GM21717 (cell line): ENCODE results near the gene UXS1.

ENCODE experiments used
- ATAC-seq: cut with Tn5 transposase; IDR thresholded peaks from one replicate; pipeline ENCODE4 v1.9.1; 2021; ENCODE audit warnings: mild to moderate bottlenecking, moderate library complexity; ENCODE audit not compliant: unreplicated experiment

The UXS1 gene

DNA sequence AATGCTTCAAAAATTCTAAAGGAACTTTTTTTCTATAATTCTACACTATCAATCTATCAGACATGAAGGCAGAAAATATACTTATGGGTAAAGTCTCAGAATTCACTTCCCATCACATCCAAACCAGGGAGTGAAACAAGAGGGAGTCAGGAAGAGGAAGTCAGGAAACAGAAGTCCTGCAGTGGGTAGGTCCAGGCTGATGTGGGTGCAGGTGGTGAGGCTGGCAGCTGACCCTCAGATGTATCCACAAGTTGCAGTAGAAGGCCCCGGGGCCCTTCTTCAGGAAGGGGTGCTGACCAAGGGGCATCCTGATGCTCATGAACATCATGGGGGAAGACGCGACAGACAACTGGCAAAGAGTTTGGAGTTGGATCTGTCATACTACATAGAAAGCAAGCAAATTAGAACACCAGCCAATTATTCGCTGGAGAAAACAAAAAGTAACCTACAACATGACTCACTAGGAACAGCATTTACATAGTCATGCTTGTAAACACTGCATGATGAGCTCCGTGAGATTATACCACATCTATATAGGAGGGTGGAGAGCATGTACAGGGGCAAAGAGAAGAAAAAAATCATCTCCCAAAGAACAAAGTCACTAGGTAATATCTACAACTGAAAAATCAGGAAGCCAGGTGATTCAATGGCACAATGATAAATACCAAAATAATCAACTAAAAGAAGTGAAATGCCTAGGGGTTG lies 4.2 kb downstream of the UXS1 start:
- no peak for ATAC-seq

DNA sequence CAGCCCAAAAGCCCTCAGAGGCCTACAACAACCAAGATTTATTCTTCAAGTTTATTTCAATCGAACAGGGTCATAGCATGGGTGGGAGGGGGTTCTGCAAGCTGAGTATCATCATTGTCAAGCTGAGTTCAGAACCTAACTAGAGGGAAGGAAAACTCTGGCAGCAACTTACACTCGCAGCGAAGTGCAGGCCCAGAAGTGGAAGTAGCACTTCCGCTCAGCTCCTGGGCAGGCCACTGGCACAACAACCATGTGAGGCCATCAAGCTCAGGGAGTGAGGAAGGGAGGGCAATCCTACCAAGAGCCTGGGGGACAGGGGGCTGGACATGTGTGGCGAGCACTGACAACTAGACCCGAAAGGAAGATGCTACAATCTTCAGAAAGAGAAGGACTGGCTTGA lies 4.8 kb downstream of the UXS1 start:
- no peak for ATAC-seq

GRCh38 chr2:106187273-106187891 lies 6.7 kb downstream of the UXS1 start:
- no peak for ATAC-seq

DNA sequence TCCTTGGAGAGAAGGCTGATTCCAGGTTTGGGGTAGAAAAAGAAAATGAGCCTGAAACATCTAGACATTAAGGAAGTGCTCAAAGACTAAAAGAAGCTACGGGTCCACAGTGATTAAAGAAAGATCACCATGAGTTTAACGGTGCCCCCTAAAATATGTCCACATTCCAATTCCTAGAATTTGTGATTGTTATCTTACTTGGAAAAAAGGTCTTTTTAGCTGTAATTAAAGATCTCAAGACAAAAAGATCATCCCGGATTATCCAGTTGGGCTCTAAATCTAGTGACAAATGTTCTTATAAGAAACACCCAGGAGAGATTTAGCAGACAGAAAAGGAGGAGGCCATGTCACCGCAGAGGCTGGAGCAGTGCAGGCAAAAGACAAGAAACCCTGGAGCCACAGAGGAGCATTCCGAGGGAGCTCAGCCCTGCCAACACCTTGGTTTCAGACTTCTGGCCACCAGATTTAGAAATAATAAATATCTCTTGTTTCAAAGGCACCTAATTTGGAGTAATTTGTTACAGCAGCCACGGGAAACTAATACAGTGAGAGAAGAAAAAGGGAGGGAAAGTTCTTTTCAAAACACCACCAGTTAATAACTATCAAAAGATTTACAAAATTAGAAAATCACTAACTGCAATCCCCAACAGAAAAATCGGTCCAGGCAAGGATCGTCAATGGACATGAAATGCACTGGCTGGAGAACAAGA lies 8.5 kb downstream of the UXS1 start:
- ATAC-seq: no peak

DNA sequence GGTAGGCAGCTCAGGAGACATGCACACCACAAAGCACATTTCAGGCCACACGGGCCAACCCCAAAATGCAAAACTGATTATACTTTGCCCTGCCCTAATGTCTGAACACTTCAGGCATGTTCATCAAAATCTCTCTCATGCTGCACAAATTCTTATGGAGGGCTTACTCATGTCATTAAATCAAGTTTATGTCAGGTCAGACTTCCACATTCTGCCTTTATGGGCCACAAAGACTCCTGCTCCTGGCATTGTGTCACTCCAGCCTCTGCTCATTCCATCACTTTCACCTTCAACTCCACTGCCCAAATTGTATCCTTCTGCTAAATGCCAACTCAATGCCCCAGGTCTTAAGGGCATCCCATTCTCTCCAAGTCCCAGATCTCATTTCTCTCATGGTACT lies 9.2 kb downstream of the UXS1 start:
- ATAC-seq: no peak

DNA sequence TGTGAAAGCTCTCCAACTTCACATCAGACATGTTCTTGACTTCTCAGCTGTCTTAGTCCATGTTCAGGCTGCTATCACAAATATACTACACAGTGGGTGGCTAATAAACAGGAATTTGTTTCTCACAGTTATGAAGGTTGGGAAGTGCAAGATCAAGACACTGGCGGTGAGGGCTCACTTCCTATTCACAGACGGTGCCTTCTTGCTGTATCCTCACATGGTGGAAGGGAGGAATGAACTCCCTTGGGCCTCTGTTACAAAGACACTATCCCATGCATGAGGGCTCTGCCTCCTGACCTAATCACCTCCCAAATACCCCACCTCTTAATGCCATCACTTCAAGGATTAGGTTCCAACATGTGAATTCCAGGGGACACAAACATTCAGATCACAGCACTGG lies 9.7 kb downstream of the UXS1 start:
- ATAC-seq: no peak

- ATAC-seq: no peak
These were observed 10.9 kb downstream of the UXS1 start for GRCh38 chr2:106183101-106183696.

DNA sequence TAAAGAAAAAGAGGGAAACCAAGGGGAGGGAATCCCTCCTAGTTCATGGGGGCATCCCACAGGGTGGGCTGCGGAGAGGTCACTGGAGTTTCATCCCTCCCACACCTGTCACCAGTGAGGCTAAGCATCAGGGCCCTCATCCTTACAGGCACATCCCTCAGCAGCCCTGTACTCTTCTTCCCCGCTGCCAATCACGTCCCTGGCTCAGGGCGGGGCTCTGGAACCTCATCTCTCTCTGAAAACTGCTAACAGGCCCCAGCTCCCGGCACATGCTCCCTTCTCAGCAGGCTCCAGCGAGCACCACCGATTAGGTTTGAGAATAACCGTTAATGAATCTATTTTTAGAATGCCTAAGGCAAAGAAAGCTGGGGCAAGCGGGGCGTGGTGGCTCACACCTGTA lies 13.0 kb downstream of the UXS1 start:
- no peak for ATAC-seq

- ATAC-seq: no peak
These were observed 13.5 kb downstream of the UXS1 start for GRCh38 chr2:106180602-106181001.

DNA sequence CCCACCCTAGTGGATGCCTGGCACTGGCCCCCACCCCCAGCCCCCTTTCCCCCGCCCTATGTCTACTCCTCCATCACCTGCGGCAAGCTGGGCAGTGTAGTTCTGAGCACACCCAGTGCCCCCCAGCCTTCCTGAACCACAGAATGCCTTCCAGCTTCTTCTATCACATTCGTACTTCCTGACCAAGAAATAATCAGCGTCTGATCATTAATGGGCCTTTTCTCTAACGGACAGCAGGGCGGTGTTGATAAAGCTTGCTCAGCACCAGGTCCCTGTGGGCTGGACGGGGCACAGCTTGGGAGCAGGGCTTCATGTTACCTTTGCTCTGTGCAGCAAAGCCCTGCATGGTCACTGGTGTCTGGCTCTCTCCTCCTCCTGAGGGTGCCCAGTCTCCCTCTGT lies 15.4 kb downstream of the UXS1 start:
- no peak for ATAC-seq

DNA sequence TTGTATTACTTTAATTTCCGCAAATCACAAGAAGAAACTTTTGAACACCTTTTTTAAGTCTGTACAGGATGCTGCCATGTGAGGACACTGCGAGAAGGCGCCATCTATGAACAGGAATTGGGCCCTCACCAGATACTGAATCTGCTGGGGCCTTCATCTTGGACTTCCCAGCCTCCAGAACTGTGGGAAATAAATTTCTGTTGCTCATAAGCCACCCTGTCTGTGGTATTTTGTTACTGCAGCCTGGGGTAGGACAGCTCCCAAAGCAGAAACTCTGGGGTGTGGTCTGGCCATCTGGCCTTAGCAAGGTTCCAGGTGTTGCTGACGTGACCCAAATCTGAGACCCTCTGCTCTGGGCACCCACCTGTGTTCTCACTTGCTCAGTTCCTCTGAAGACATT lies 16.5 kb downstream of the UXS1 start:
- ATAC-seq: no peak

GRCh38 chr2:106176446-106177099 lies 17.5 kb downstream of the UXS1 start:
- no peak for ATAC-seq

DNA sequence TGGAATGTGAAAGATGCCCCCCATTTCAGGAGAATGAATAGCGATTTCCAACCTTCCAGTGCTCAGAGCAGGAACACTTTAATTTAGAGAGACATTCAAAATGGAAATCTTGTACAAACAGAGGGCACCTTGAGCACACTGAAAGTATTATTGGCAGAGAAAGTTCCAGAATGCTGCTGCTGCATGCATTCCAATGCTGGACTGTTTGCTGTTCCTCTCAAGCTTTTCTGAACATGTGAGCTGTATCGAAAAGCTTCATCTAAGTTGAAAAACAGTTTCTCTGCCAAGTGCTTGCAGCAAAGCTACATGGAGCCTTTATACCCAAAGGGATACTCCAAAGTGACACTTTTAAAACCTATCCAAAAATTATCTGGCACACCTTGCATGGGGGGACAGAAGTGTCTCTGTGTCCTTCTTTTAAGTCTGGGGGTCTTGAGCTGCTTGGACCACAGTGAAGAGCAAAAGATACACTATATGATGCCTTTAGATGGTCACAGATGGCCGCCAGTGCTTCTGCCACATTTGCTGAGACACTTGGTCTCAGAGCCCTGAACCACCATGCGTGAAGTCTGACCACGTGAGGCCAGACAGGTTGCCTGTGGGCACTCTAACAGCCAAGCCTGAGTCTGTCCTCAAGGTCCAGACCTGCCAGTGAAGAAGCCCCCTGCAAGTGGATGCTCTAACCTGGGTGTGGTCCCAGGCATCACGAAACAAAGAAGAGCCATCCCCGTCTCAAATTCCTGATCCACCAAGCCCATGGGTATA lies 18.8 kb downstream of the UXS1 start:
- no peak for ATAC-seq

GRCh38 chr2:106174056-106174455 lies 20.0 kb downstream of the UXS1 start:
- ATAC-seq: no peak

DNA sequence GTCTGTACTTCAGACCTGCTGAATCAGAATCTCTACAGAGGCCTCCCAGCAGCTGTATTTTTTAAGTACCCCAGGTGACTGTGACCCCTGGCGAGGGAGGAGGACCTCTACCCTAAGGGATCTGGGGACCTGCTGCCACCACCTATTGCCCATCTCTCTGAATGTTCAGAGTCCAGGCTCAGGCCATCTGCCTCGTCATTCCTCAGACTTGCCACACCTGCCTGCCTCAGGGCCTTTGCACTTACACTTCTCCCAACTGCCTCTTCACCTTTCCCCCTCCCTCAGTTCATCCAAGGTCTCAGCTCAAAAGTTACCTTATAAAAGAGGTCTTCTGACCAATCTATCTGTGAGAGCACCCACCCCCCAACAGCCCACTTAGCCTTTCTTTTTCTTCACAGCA lies 21.5 kb downstream of the UXS1 start:
- ATAC-seq: no peak

- no peak for ATAC-seq
These were observed 25.4 kb downstream of the UXS1 start for GRCh38 chr2:106168657-106169056.

GRCh38 chr2:106167067-106167466 lies 27.0 kb downstream of the UXS1 start:
- ATAC-seq: no peak

DNA sequence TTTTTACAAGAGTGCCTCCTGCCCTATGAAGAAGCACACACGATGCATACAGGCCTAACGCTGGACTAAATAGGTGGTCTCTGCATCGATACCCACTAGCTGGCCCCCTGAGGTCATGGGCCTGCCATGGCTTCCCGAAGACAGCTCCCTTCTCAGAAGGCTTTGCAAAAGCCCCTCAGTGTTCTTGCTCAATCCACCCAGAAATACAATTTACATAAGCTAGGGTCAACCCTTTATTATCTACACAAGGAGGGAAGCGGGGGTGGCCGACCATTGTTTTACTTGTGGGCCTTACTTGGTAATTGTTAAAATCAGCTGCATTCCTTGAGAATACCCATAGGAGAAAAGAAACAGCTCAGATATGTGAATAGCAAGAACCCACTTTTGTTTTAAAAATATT lies 28.5 kb downstream of the UXS1 start:
- ATAC-seq: no peak

DNA sequence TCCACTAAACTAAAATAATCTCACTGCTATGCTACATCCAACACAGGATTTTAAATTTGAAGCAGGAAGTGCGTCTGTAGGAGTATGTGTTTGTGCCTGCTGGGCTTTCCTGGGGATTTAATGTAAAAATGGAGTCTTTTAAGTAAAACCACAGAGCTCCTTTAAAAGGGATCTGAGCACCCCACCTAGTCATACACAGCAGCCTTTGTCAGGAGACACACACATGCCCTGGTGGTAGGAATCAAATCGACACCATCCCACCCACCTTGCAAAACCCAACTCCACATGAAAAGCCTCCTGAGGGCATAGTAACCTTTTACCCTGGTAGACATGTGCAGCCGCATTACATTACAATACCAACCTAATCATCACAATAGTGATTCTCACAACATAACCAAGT lies 29.1 kb downstream of the UXS1 start:
- no peak for ATAC-seq

GRCh38 chr2:106163948-106164545 lies 30.1 kb downstream of the UXS1 start:
- ATAC-seq: no peak
